DOHH2 (cell line): ENCODE measurements around the gene SLC16A12.

ENCODE experiments used
- H3F3A ChIP-seq: fragments of 200-600 bp; sonication (generic), shearing (Covaris generic); 2 replicates; pipeline ENCODE4 v1.6.0; 2016; ENCODE audit warnings: antibody characterized with exemption, mild to moderate bottlenecking; ENCODE audit not compliant: control insufficient read depth, insufficient read depth
- H3K27ac ChIP-seq: fragments of 200-600 bp; sonication (generic); 2 replicates; pipeline ENCODE4 v1.5.1; 2014; ENCODE audit warnings: low read depth, mild to moderate bottlenecking, low read length, moderate library complexity
- H3K27me3 ChIP-seq: fragments of 200-600 bp; sonication (generic); 2 replicates; pipeline ENCODE4 v1.6.1; 2014; ENCODE audit warnings: mild to moderate bottlenecking, low read length, mixed read lengths; ENCODE audit not compliant: control insufficient read depth
- H3K36me3 ChIP-seq: fragments of 200-600 bp; sonication (generic); 2 replicates; pipeline ENCODE4 v1.6.1; 2014; ENCODE audit warnings: mild to moderate bottlenecking, low read length, moderate library complexity, mixed read lengths; ENCODE audit not compliant: control insufficient read depth
- H3K4me1 ChIP-seq: fragments of 200-600 bp; sonication (generic); 2 replicates; pipeline ENCODE4 v1.6.1; 2014; ENCODE audit warnings: mild to moderate bottlenecking, low read length, mixed read lengths; ENCODE audit not compliant: control insufficient read depth
- H3K4me2 ChIP-seq: fragments of 200-600 bp; sonication (generic); 2 replicates; pipeline ENCODE4 v1.6.0; 2014; ENCODE audit warnings: mild to moderate bottlenecking, low read length, moderate library complexity
- H3K4me3 ChIP-seq: fragments of 200-600 bp; sonication (generic); 2 replicates; pipeline ENCODE4 v1.5.1; 2014; ENCODE audit warnings: mild to moderate bottlenecking, low read length, mixed read lengths
- H3K79me2 ChIP-seq: fragments of 200-600 bp; sonication (generic); 2 replicates; pipeline ENCODE4 v1.6.1; 2014; ENCODE audit warnings: mild to moderate bottlenecking, low read length, mixed read lengths; ENCODE audit not compliant: control insufficient read depth
- H3K9me2 ChIP-seq: fragments of 200-600 bp; sonication (generic); replicated peaks from 2 replicates; pipeline ENCODE4 v1.6.1; 2014; ENCODE audit warnings: mild to moderate bottlenecking, low read length, mixed read lengths; ENCODE audit not compliant: control insufficient read depth
- H3K9me3 ChIP-seq: fragments of 200-600 bp; sonication (generic); 2 replicates; pipeline ENCODE4 v1.6.1; 2014; ENCODE audit warnings: antibody characterized with exemption, low read length, mixed read lengths; ENCODE audit not compliant: control insufficient read depth, insufficient read depth
- H4K20me1 ChIP-seq: fragments of 200-600 bp; sonication (generic); 2 replicates; pipeline ENCODE4 v1.6.0; 2014; ENCODE audit warnings: low read depth, mild to moderate bottlenecking, antibody characterized with exemption, low read length, moderate library complexity; ENCODE audit not compliant: control insufficient read depth, insufficient read depth
- EZH2phosphoT487 ChIP-seq: fragments of 200-600 bp; sonication (generic); IDR thresholded peaks from 2 replicates; pipeline ENCODE4 v1.6.1; 2017; ENCODE audit warnings: borderline replicate concordance, mild to moderate bottlenecking, antibody characterized with exemption, low read length, moderate library complexity, mixed read lengths
- TF ChIP-seq, protein P1 (sequence below): fragments of 200-600 bp; sonication (generic); IDR thresholded peaks from one replicate; pipeline ENCODE4 v1.5.1; 2014; ENCODE audit warnings: antibody characterized with exemption, mild to moderate bottlenecking, low read depth, low read length; ENCODE audit not compliant: poor library complexity, severe bottlenecking

The SLC16A12 gene

DNA sequence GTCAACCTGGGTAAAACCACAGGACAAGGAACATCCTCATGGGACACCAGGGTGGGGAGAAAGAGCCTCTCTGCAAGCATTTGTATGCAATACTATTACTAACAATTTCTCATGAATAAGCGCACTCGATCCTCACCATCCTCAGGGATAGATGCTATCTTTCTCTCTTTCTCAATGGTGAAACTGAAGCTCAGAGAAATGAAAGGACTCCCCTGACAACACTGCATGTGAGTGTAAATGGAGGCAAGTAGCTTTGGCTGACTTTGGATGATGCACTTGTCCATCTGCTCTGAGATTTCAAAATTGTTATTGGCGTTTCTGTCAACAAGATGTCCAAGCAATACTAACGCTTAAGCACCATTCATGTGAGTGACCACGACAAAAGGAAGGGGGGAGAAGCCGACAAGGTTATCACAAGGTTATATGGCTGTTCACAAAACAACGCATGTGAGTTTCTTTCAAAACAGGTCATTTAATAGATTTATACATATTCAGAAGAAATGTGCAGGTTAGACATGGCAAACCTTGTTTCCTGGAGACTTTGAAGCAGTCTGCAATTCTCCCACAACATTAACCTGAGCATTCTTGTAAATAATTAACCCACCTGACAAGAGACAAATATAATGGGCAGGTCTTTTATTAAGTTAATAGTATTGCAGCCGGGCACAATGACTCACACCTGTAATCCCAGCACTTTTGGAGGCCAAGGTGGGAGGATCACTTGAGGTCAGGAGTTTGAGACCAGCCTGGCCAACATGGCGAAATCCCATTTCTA, 67.0 kb downstream of the SLC16A12 start:
- Histone ChIP-seq H3K9me2 (no peaks in the 10 kb centered on the region), H3K36me3 (no peaks in the 10 kb centered on the region), H4K20me1 (no peaks in the 10 kb centered on the region), H3K27me3 (peaks cover 6% of the 10 kb centered on the region; the same call in 1 of the 2 replicates), H3K4me2 (no peak overlapping the region), H3K27ac (no peak overlapping the region), H3K4me3 (no peak overlapping the region), H3K79me2 (no peaks in the 10 kb centered on the region), H3K4me1 (no peaks in the 10 kb centered on the region), H3K9me3 (no peaks in the 10 kb centered on the region), H3F3A (no peaks in the 10 kb centered on the region)
- TF ChIP-seq, protein P1, sequence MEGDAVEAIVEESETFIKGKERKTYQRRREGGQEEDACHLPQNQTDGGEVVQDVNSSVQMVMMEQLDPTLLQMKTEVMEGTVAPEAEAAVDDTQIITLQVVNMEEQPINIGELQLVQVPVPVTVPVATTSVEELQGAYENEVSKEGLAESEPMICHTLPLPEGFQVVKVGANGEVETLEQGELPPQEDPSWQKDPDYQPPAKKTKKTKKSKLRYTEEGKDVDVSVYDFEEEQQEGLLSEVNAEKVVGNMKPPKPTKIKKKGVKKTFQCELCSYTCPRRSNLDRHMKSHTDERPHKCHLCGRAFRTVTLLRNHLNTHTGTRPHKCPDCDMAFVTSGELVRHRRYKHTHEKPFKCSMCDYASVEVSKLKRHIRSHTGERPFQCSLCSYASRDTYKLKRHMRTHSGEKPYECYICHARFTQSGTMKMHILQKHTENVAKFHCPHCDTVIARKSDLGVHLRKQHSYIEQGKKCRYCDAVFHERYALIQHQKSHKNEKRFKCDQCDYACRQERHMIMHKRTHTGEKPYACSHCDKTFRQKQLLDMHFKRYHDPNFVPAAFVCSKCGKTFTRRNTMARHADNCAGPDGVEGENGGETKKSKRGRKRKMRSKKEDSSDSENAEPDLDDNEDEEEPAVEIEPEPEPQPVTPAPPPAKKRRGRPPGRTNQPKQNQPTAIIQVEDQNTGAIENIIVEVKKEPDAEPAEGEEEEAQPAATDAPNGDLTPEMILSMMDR, result no peak
- TF ChIP-seq EZH2phosphoT487, result no peak

DNA sequence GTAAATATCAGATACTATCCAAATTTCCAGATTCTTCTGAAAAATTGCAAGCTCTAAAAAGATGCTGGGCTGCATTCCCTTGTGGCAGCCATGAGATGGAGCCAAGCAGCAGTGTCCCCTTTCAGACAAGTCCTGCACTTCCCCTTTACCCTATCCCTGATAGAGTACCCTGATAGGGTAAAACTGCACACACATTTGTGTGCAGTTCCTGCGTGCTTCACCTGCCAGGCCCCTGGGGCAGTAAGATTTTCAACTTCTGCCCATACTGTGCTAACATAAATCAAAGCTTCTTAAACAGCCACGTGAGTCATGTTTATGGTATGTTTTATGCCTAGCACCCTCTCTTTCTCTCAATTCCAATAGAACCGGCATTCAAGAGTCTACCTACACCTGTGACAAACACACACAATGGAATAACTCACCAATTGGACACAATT, 68.8 kb downstream of the SLC16A12 start:
- Histone ChIP-seq H3K4me3 (no peak overlapping the region), H3K27me3 (peaks cover 6% of the 10 kb centered on the region; the same call in 1 of the 2 replicates), H3K4me1 (no peaks in the 10 kb centered on the region), H3K9me3 (no peaks in the 10 kb centered on the region), H3F3A (no peaks in the 10 kb centered on the region), H3K4me2 (no peak overlapping the region), H3K9me2 (no peaks in the 10 kb centered on the region), H3K27ac (no peak overlapping the region), H4K20me1 (no peaks in the 10 kb centered on the region), H3K36me3 (no peaks in the 10 kb centered on the region), H3K79me2 (no peaks in the 10 kb centered on the region)
- no peak for TF ChIP-seq EZH2phosphoT487
- TF ChIP-seq, protein P1, result no peak

DNA sequence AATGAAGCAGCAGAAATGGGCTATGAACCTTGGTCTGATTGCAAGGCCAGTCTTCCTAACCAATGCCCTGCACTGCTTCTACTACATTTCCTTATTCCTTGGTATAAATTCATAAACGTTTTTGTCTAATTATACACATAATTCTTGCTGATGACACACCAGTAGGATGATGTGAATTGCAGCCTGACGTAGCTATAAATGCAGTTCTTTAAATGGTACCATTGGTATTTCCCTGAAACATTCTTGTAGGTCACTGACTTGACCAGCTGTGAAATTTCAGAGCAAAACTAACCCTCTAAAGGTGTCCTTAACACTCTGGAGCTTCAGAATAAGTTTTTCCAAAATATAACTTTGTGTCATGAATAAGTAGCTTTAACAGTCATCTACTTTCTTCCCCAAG, 70.2 kb downstream of the SLC16A12 start:
- no peak overlapping the region for H3K27ac ChIP-seq
- H3K36me3 ChIP-seq, result no peaks in the 10 kb centered on the region
- no peaks in the 10 kb centered on the region for H3K9me2 ChIP-seq
- TF ChIP-seq, protein P1, result no peak
- TF ChIP-seq EZH2phosphoT487, result no peak
- no peaks in the 10 kb centered on the region for H3K4me1 ChIP-seq
- H3K9me3 ChIP-seq, result no peaks in the 10 kb centered on the region
- no peak overlapping the region for H3K4me2 ChIP-seq
- no peaks in the 10 kb centered on the region for H3K79me2 ChIP-seq
- no peaks in the 10 kb centered on the region for H4K20me1 ChIP-seq
- no peaks in the 10 kb centered on the region for H3F3A ChIP-seq
- no peak overlapping the region for H3K4me3 ChIP-seq
- no peaks in the 10 kb centered on the region; the same call in 1 of the 2 replicates for H3K27me3 ChIP-seq
